ENCODE results near the gene TET3. TPM values are rescaled to one million over a fixed set of nuclear protein-coding genes. Genes with fewer than 3 reads are reported as not detected.

The TET3 gene
- total RNA-seq (2021; fragmentation: NEBNext Ultra II Directional; extraction: Animal tissue kit (Norgen Biotek cat#: 25700)) (20.2 and 21.1 TPM in 2 replicates), polyA plus RNA-seq (2011; rRNA removed) (4.5 and 5.5 TPM in 2 replicates), polyA minus RNA-seq (2011; rRNA and poly(A)+ RNA removed) (9.2 and 10.5 TPM in 2 replicates)
- polyA plus RNA-seq (2011; cell fraction: cytosol; rRNA removed), result 4.9 TPM
- 10.6 TPM for polyA plus RNA-seq (2011; cell fraction: nucleus; rRNA removed)
- 6.4 to 8.3 TPM (median 8.0 TPM) in 4 replicates for polyA plus RNA-seq (2012, experiment 1 of 2)
- polyA plus RNA-seq (2012, experiment 2 of 2), result 2.0 TPM
- 5.6 TPM for polyA plus RNA-seq (2013, experiment 1 of 2)
- polyA plus RNA-seq (2013, experiment 2 of 2), result 5.7 TPM
- 13.8 TPM for polyA minus RNA-seq (2011; cell fraction: cytosol; rRNA and poly(A)+ RNA removed)
- 15.6 TPM for polyA minus RNA-seq (2011; cell fraction: nucleus; rRNA and poly(A)+ RNA removed)
- long read RNA-seq, experiment 1, partial matches to known transcripts, result 0 of 15 reads
- long read RNA-seq, experiment 1, other reads (novel, unspliced or antisense), result 15 of 15 reads
- long read RNA-seq, experiment 2, result 0 reads

GRCh38 chr2:73984203-73984921 lies at the start of gene TET3:
Gene TET3 (plus strand): TSS chr2:73984910. CDS start chr2:73986404, 1,494 bp downstream.
- Histone ChIP-seq H4K91ac (replicated peaks; ENCODE audit: insufficient read length, low read length) (peak within 1 kb of the TSS; percentile 72), H3K79me2 (ENCODE audit: control insufficient read depth in 1 of 2, insufficient read depth in 2 of 2, low read length in 2 of 2) (peaks cover 12 to 39% of the 10 kb centered on the region in 2 experiments; a peak in 3 of 4 replicates), H3K36me3 (ENCODE audit: control insufficient read depth in 2 of 4, insufficient read depth in 4 of 4, low read length in 3 of 4) (no peaks in the 10 kb centered on the region; a peak in 2 of 8 replicates), H3K23me2 (ENCODE audit: low read depth, low read length) (peaks cover 18% of the 10 kb centered on the region), H3K56ac (replicated peaks; ENCODE audit: insufficient read length, low read depth, low read length) (peak within 1 kb of the TSS; percentile 65), H3K9ac (replicated peaks in 1 of 4; ENCODE audit: extremely low read depth in 1 of 4, low read depth in 3 of 4, low read length in 3 of 4) (peak within 1 kb of the TSS; percentile 71 to 94 (median 78)), H3K18ac (ENCODE audit: extremely low read depth, low read length) (peak within 1 kb of the TSS; percentile 84), H3K4ac (replicated peaks; ENCODE audit: insufficient read length, low read depth, low read length) (peak within 1 kb of the TSS; percentile 39), H2BK5ac (ENCODE audit: low read depth, low read length) (peak within 1 kb of the TSS; percentile 60; the same call in 1 of the 2 replicates), H3K4me2 (ENCODE audit: insufficient read depth in 1 of 2, low read depth in 2 of 2, low read length in 2 of 2) (peak within 1 kb of the TSS; percentile 82 to 99), H3K9me3 (ENCODE audit: insufficient read depth in 2 of 2, low read depth in 1 of 2, low read length in 1 of 2) (no peaks in the 10 kb centered on the region), H3K79me1 (ENCODE audit: low read depth, low read length) (peaks cover 16% of the 10 kb centered on the region), H3K14ac (ENCODE audit: insufficient read length) (no peak within 1 kb of the TSS), H2BK15ac (ENCODE audit: low read length) (peak within 1 kb of the TSS; percentile 97; the same call in 1 of the 2 replicates), H4K8ac (ENCODE audit: extremely low read depth, insufficient read depth, low read length) (peak within 1 kb of the TSS; percentile 95), H2AFZ (ENCODE audit: low read length) (no peak within 1 kb of the TSS), H4K20me1 (replicated peaks in 1 of 2; ENCODE audit: control insufficient read depth in 1 of 2, insufficient read depth in 2 of 2, low read length in 2 of 2) (peaks cover 17 to 20% of the 10 kb centered on the region in 2 experiments), H2BK20ac (ENCODE audit: low read length) (no peak within 1 kb of the TSS), H3K4me1 (replicated peaks in 1 of 4; ENCODE audit: control insufficient read depth in 3 of 4, insufficient read depth in 4 of 4, low read length in 3 of 4) (peaks cover 17 to 37% (median 21%) of the 10 kb centered on the region in 4 experiments), H2AK5ac (ENCODE audit: low read depth, low read length) (no peak within 1 kb of the TSS), H3K4me3 (ENCODE audit: extremely low read depth in 1 of 4, insufficient read depth in 2 of 4, low read depth in 3 of 4, low read length in 4 of 4) (peak within 1 kb of the TSS; percentile 48 to 79 (median 73)), H4K5ac (ENCODE audit: insufficient read length, low read depth, low read length) (peak within 1 kb of the TSS; percentile 62), H2BK120ac (replicated peaks; ENCODE audit: low read depth, low read length) (no peak within 1 kb of the TSS), H3K27ac (ENCODE audit: low read depth, low read length) (peak within 1 kb of the TSS; percentile 31; the same call in 1 of the 2 replicates), H3K23ac (ENCODE audit: insufficient read length) (no peak within 1 kb of the TSS), H2BK12ac (ENCODE audit: low read depth, low read length) (peak within 1 kb of the TSS; percentile 60; the same call in 1 of the 2 replicates), H3K27me3 (replicated peaks in 1 of 4; ENCODE audit: control insufficient read depth in 3 of 4, extremely low read depth in 1 of 4, insufficient read depth in 3 of 4, low read length in 3 of 4) (peaks cover 14 to 44% (median 32%) of the 10 kb centered on the region in 4 experiments)
- peak in 1 of 2 experiments; percentile 70 for DNase-seq (ENCODE audit: low read depth in 1 of 2, low spot score in 2 of 2)
- WGBS, 2 experiments (ENCODE audit: extremely low coverage in 1 of 2, insufficient coverage in 1 of 2, insufficient read length in 1 of 2, insufficient replicate concordance in 2 of 2, low coverage in 1 of 2, low lambda C conversion rate in 2 of 2, missing lambda C conversion rate in 1 of 2), result 1% methylated on average over 23 of the region's 85 CpGs; no CpG with 5 or more reads in 1 of the 2 experiments
- CTCF ChIA-PET (ENCODE audit: partially characterized antibody), result no interaction called here
- POLR2A ChIA-PET (ENCODE audit: partially characterized antibody), result interaction anchor here (0.6 to 7.5 kb wide), 8 partner anchors 12 to 164 kb away, joined by 3 to 94 read pairs (median 3); partner anchors contain the start of gene BOLA3
- no peak for FAIRE-seq
- TF ChIP-seq EP300 (IDR thresholded peaks at IDR 0.05; ENCODE audit: borderline replicate concordance in 1 of 2, low read depth in 2 of 2, low read length in 2 of 2), result no peak
- TF ChIP-seq SRF (IDR thresholded peaks at IDR 0.05; ENCODE audit: low read depth, low read length), result no peak
- TF ChIP-seq SP4 (IDR thresholded peaks at IDR 0.05; ENCODE audit: low read length), result no peak
- peak; percentile 71 for TF ChIP-seq KDM4A (IDR thresholded peaks at IDR 0.05; ENCODE audit: low read depth, low read length, severe bottlenecking)
- TF ChIP-seq SP1 (IDR thresholded peaks at IDR 0.05; ENCODE audit: low read depth, low read length), result no peak
- TF ChIP-seq E2F6 (IDR thresholded peaks at IDR 0.05), result peak; percentile 14
- TF ChIP-seq BRCA1 (IDR thresholded peaks at IDR 0.05; ENCODE audit: low read depth, low read length), result no peak

All from H1 (cell line).